HG03342 (cell line): ENCODE results near the gene TSPAN17.

Experiments
- ATAC-seq: cut with Tn5 transposase; IDR thresholded peaks from one replicate; pipeline ENCODE4 v1.9.1; 2021; ENCODE audit warnings: mild to moderate bottlenecking, moderate library complexity; ENCODE audit not compliant: unreplicated experiment

The TSPAN17 gene

DNA sequence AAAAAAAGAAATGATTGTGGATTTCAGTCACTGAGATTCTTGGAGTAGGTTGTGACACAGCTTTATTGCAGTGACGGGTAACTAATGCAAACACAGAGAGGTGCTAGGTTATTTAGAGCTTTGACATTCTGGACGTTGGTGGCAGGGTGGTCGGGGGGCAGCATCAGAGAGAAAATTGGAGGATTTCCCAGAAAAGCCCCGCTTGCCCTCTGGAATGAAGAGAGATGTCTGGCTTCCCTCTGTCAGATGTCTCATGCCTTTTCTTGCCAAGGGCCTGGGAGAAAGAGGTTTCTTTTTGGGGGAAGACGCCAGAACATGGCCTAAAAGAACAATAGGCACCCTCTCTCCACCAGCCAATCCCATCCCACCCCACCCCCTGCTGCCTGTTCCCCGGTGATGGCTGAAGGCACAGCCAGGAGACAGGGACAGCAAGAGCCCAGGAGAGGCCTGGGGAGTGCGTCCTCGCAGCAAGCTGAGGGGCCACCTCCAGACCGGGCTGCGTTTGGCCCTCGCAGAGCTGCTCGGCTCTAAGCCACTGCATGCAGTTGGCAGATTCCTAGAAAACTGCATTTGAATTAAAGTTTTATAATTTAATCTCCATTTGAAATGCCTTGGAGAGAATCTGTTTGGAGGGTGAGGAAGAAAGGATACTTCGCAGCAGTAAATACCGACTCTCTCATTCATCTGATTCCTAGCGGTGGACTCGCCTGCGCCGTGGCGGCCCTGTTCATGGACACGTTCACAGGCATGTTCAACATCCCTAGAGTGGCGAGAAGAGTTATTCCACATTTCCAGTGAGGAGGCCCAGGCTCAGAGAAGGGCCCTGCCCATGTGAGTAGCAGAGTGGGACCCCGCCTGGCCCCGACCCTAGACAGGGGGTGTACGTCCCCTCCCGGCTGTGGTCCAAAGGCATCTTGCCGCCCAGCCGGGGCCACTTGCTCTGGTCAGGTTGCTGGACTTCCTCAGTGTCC lies 55.7 kb downstream of the TSPAN17 start:
- no peak for ATAC-seq

DNA sequence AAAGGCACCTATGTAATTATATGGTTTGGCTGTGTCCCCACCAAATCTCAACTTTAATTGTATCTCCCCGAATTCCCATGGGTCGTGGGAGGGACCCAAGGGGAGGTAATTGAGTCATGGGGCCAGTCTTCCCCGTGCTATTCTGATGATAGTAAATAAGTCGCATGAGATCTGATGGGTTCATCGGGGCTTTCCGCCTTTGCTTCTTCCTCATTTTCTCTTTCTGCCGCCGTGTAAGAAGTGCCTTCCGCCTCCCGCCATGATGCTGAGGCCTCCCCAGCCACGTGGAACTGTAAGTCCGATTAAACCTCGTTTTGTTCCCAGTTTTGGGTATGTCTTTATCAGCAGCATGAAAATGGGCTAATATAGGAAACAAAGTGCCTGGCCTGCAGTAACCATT lies 56.6 kb downstream of the TSPAN17 start:
- no peak for ATAC-seq

DNA sequence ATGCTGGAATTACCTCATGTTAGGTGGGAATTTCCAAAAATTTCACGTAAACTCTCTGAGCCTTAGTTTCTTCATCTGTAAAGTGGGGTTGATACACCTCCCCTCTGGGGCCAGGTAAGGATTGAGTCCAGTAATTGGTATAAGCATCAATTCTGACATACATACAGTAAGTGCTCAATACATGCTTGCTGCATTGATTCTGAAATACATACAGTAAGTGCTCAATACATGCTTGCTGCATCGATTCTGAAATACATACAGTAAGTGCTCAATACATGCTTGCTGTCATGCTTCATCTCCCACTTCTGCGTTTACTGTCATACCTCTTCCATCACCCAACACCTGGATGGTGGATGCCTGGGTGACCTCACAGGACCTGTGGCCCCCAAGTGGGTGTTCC lies 57.1 kb downstream of the TSPAN17 start:
- ATAC-seq: no peak

DNA sequence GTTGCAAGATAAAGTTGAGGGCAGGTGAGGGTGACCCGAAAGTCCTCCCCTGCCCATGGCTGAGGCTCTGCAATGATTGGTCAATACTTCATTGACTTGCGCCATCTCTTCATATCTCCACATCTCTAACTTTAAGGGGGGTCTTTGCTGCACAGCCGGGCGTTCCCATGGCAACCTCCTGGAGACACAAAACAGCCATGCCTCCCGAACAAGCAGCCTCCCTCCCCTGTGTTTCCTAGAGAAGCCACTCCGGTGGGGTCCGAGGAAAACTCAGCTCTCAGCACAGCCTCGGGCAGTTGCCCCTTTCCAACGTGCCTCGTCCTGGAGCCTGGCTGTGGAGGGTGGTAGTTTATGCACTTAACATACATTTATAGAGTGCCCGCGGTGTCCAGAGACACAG lies 57.5 kb downstream of the TSPAN17 start:
- ATAC-seq: no peak
